HFF-Myc (cell line): ENCODE results near the gene CAMSAP2.

ENCODE experiments used
- DNase-seq: peaks from one replicate; pipeline ENCODE4 v3.0.0-alpha.2; 2011; ENCODE audit warnings: low read depth; ENCODE audit errors: extremely low read depth
- H3K4me3 ChIP-seq: replicated peaks from 2 replicates; pipeline ENCODE4 v1.5.1; 2011; ENCODE audit warnings: low read depth, mild to moderate bottlenecking, control low read depth, low read length
- TF ChIP-seq, protein P1 (sequence below): IDR thresholded peaks from 2 replicates; pipeline ENCODE4 v1.5.1; 2012; ENCODE audit warnings: mild to moderate bottlenecking, low read depth, low read length, control low read depth; ENCODE audit errors: missing control alignments

CAMSAP2 gene

GRCh38 chr1:200849430-200849829 is 110.7 kb downstream of the CAMSAP2 start:
- TF ChIP-seq, protein P1, sequence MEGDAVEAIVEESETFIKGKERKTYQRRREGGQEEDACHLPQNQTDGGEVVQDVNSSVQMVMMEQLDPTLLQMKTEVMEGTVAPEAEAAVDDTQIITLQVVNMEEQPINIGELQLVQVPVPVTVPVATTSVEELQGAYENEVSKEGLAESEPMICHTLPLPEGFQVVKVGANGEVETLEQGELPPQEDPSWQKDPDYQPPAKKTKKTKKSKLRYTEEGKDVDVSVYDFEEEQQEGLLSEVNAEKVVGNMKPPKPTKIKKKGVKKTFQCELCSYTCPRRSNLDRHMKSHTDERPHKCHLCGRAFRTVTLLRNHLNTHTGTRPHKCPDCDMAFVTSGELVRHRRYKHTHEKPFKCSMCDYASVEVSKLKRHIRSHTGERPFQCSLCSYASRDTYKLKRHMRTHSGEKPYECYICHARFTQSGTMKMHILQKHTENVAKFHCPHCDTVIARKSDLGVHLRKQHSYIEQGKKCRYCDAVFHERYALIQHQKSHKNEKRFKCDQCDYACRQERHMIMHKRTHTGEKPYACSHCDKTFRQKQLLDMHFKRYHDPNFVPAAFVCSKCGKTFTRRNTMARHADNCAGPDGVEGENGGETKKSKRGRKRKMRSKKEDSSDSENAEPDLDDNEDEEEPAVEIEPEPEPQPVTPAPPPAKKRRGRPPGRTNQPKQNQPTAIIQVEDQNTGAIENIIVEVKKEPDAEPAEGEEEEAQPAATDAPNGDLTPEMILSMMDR = no peak
- no peak overlapping the region for H3K4me3 ChIP-seq
- DNase-seq = no peak

GRCh38 chr1:200850554-200850953 is 111.9 kb downstream of the CAMSAP2 start:
- TF ChIP-seq, protein P1 = no peak
- no peak for DNase-seq
- H3K4me3 ChIP-seq = no peak overlapping the region

DNA sequence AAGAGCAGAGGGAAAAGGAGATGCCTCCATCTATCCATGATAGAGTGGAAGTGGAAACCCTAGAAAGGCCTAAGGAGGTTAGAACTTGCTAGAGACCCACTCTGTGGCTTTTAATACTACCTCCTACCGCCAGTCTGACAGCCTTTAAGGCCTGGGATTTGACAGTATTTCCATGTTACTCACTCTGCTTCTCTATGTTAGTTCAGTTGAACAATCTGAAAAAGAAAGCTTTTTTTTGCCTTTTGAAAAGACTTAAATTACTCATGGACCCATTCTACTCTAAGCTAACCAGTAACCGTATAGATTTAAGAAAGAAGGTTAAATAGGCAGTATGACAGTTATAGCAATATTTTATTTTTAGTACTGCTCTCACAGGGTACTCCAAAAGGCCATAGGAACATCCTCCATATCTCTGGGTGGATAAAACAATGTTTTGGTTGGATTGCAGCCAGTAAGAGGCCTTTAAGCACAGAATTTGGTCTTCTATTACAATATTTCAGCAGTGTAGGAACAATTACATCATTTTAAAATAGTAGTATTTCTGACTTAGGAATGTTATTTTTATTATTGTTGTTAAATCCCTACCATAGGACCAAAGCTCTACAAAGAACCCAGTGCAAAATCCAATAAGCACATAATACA is 118.1 kb downstream of the CAMSAP2 start:
- H3K4me3 ChIP-seq = no peak overlapping the region
- TF ChIP-seq, protein P1 = no peak
- no peak for DNase-seq

GRCh38 chr1:200857804-200858203 is 119.1 kb downstream of the CAMSAP2 start:
- DNase-seq = no peak
- H3K4me3 ChIP-seq = no peak overlapping the region
- TF ChIP-seq, protein P1 = no peak

DNA sequence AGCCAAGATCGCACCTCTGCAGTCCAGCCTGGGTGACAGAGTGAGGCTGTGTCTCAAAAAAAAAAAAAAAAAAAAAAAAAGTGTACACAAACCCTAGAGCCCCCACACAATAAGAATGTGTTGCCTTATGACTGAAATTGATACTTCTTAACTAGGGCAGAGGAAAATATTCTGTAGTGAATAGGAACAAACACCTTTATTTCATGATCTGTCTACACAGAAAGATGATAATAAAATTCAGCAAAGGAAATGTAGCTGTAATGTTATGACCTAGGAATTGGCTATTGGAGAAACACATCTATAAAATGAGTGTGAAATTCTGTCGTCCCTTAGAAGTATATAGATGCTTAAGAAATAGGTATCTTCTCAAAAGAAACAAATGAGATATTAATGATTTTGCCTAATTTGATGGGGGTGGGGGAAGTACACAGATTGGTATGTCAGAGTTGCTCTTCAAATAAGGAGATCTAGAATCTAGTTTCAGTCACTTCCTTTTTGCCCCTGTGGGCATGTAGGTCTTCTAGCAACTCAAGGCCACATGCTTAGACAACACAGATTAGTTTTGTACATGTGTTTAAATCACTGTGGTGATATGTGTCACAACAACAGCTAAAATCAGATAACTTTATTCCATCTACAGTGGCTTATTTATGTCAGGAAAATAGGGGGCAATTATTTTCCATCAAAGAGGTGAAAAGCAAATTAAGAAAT is 123.4 kb downstream of the CAMSAP2 start:
- TF ChIP-seq, protein P1 = no peak
- H3K4me3 ChIP-seq = no peak overlapping the region
- no peak for DNase-seq

DNA sequence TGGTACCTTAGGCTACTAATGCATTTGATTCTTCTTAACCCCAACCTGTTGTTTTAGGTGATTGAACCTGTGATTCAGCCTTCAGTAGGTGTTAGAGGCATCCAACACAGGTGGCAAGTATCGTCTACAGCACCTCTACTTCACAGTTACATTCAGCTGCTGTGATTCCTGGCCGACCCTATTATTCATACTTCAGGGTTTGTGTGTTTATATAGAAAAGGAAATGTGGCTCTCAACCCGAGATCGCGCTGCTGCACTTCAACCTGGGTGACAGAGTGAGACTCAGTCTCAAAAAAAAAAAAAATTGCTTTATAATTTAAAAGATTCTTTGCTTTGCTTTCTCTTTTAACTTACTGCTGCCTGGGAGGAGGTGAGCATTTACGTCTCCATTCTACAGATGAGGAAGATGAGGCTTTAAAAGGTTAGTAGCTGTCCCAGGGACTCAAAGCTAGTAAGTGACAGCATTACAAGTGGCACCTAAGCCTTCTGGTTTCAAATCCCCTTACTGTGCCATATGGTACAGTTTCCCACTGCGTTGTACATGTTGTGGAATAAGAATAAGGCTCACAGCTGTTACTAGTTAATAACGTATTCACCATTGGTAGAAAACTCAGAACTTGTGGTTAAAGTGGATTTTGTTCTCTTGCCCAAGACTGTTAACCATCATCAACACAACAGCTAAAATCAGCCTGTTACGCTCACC is 124.2 kb downstream of the CAMSAP2 start:
- DNase-seq = peak; percentile 16
- H3K4me3 ChIP-seq = no peak overlapping the region
- TF ChIP-seq, protein P1 = no peak
